ENCODE data around the gene GALNT14.

GALNT14 gene

GRCh38 chr2:31020713-31021112 lies 117.5 kb downstream of the GALNT14 start:
- no peak for TF ChIP-seq CTCF (conservative IDR thresholded peaks at IDR 0.05)
- no peak overlapping the region for H3K27ac ChIP-seq

- no peak overlapping the region for H3K27ac ChIP-seq
- TF ChIP-seq CTCF (conservative IDR thresholded peaks at IDR 0.05): no peak
These were observed 120.0 kb downstream of the GALNT14 start for GRCh38 chr2:31018280-31018679.

- TF ChIP-seq CTCF (conservative IDR thresholded peaks at IDR 0.05): no peak
- H3K27ac ChIP-seq: no peak overlapping the region
These were observed 121.6 kb downstream of the GALNT14 start for GRCh38 chr2:31016648-31017047.

- H3K27ac ChIP-seq: no peak overlapping the region
- no peak for TF ChIP-seq CTCF (conservative IDR thresholded peaks at IDR 0.05)
These were observed 123.7 kb downstream of the GALNT14 start for GRCh38 chr2:31014516-31014915.

- no peak for TF ChIP-seq CTCF (conservative IDR thresholded peaks at IDR 0.05)
- no peak overlapping the region for H3K27ac ChIP-seq
These were observed 124.9 kb downstream of the GALNT14 start for GRCh38 chr2:31013301-31013700.

- TF ChIP-seq CTCF (conservative IDR thresholded peaks at IDR 0.05): no peak
- no peak overlapping the region for H3K27ac ChIP-seq
These were observed 125.8 kb downstream of the GALNT14 start for GRCh38 chr2:31012406-31012805.

- H3K27ac ChIP-seq: no peak overlapping the region
These were observed 126.7 kb downstream of the GALNT14 start for GRCh38 chr2:31011587-31011986.

More at GRCh38 chr2:31011587-31011986, 126.7 kb downstream of the GALNT14 start:
- TF ChIP-seq CTCF (conservative IDR thresholded peaks at IDR 0.05): no peak

Measured in VCaP (cell line).